Measurements from ENCODE around the gene MBTD1. TPM values are rescaled to one million over a fixed set of nuclear protein-coding genes. Genes with fewer than 3 reads are reported as not detected.

The MBTD1 gene
- total and polyA plus RNA-seq, 2 experiments from 2014 or later, result 19.1 to 63.9 TPM

DNA sequence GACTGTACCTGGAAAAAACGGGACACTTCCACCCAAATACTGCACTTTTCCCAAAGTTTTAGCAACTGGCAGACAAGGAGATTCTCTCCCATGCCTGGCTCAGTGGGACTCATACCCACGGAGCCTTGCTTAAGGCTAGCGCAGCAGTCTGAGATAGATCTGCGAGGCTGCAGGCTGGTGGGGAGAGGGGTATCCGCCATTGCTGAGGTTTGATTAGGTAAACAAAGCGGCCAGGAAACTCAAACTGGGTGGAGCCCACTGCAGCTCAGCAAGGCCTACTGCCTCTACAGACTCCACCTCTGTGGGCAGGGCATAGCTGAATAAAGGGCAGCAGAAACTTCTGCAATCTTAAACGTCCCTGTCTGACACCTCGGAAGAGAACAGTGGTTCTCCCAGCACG, 45.3 kb upstream of the MBTD1 start:
- Mint-ChIP-seq H3K4me3 (no peak overlapping the region), H3K9me3 (peaks cover 62% of the 10 kb centered on the region), H3K36me3 (ENCODE audit: low read depth) (peaks cover 40% of the 10 kb centered on the region), H3K27ac (no peak overlapping the region), H3K4me1 (peaks cover 21% of the 10 kb centered on the region), H3K27me3 (ENCODE audit: insufficient read depth, low read depth, poor library complexity) (peaks cover 6% of the 10 kb centered on the region)
- Histone ChIP-seq H3K36me3 (ENCODE audit: insufficient read depth) (no peaks in the 10 kb centered on the region; the same call in 1 of the 2 replicates), H4K20me1 (replicated peaks; ENCODE audit: insufficient read depth) (no peaks in the 10 kb centered on the region), H3K79me2 (replicated peaks; ENCODE audit: insufficient read depth) (no peaks in the 10 kb centered on the region), H3K4me3 (no peak overlapping the region), H3K4me2 (no peak overlapping the region), H3F3A (replicated peaks; ENCODE audit: low read depth) (no peaks in the 10 kb centered on the region), H3K9me2 (ENCODE audit: insufficient read depth) (0 out of 2 replicates have a peak, but pooled peaks cover 6% of the 10 kb centered on the region), H3K27ac (ENCODE audit: low read depth) (no peak overlapping the region), H2AFZ (no peak overlapping the region), H3K4me1 (ENCODE audit: insufficient read depth) (peaks cover 31% of the 10 kb centered on the region), H3K27me3 (ENCODE audit: insufficient read depth) (no peaks in the 10 kb centered on the region)
- ATAC-seq (no peak), DNase-seq (ENCODE audit: low spot score) (no peak)
- TF ChIP-seq, protein P1, sequence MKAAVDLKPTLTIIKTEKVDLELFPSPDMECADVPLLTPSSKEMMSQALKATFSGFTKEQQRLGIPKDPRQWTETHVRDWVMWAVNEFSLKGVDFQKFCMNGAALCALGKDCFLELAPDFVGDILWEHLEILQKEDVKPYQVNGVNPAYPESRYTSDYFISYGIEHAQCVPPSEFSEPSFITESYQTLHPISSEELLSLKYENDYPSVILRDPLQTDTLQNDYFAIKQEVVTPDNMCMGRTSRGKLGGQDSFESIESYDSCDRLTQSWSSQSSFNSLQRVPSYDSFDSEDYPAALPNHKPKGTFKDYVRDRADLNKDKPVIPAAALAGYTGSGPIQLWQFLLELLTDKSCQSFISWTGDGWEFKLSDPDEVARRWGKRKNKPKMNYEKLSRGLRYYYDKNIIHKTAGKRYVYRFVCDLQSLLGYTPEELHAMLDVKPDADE (IDR thresholded peaks at IDR 0.05), result no peak
- TF ChIP-seq, protein P2, sequence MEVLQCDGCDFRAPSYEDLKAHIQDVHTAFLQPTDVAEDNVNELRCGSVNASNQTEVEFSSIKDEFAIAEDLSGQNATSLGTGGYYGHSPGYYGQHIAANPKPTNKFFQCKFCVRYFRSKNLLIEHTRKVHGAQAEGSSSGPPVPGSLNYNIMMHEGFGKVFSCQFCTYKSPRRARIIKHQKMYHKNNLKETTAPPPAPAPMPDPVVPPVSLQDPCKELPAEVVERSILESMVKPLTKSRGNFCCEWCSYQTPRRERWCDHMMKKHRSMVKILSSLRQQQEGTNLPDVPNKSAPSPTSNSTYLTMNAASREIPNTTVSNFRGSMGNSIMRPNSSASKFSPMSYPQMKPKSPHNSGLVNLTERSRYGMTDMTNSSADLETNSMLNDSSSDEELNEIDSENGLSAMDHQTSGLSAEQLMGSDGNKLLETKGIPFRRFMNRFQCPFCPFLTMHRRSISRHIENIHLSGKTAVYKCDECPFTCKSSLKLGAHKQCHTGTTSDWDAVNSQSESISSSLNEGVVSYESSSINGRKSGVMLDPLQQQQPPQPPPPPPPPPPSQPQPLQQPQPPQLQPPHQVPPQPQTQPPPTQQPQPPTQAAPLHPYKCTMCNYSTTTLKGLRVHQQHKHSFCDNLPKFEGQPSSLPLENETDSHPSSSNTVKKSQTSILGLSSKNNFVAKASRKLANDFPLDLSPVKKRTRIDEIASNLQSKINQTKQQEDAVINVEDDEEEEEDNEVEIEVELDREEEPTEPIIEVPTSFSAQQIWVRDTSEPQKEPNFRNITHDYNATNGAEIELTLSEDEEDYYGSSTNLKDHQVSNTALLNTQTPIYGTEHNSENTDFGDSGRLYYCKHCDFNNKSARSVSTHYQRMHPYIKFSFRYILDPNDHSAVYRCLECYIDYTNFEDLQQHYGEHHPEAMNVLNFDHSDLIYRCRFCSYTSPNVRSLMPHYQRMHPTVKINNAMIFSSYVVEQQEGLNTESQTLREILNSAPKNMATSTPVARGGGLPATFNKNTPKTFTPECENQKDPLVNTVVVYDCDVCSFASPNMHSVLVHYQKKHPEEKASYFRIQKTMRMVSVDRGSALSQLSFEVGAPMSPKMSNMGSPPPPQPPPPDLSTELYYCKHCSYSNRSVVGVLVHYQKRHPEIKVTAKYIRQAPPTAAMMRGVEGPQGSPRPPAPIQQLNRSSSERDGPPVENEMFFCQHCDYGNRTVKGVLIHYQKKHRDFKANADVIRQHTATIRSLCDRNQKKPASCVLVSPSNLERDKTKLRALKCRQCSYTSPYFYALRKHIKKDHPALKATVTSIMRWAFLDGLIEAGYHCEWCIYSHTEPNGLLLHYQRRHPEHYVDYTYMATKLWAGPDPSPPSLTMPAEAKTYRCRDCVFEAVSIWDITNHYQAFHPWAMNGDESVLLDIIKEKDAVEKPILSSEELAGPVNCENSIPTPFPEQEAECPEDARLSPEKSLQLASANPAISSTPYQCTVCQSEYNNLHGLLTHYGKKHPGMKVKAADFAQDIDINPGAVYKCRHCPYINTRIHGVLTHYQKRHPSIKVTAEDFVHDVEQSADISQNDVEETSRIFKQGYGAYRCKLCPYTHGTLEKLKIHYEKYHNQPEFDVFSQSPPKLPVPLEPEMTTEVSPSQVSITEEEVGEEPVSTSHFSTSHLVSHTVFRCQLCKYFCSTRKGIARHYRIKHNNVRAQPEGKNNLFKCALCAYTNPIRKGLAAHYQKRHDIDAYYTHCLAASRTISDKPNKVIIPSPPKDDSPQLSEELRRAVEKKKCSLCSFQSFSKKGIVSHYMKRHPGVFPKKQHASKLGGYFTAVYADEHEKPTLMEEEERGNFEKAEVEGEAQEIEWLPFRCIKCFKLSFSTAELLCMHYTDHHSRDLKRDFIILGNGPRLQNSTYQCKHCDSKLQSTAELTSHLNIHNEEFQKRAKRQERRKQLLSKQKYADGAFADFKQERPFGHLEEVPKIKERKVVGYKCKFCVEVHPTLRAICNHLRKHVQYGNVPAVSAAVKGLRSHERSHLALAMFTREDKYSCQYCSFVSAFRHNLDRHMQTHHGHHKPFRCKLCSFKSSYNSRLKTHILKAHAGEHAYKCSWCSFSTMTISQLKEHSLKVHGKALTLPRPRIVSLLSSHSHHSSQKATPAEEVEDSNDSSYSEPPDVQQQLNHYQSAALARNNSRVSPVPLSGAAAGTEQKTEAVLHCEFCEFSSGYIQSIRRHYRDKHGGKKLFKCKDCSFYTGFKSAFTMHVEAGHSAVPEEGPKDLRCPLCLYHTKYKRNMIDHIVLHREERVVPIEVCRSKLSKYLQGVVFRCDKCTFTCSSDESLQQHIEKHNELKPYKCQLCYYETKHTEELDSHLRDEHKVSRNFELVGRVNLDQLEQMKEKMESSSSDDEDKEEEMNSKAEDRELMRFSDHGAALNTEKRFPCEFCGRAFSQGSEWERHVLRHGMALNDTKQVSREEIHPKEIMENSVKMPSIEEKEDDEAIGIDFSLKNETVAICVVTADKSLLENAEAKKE (CRISPR knock-in tag; IDR thresholded peaks at IDR 0.05), result no peak
- TF ChIP-seq JUNB (IDR thresholded peaks at IDR 0.05; ENCODE audit: unreplicated experiment), result no peak
- TF ChIP-seq POLR2AphosphoS5 (IDR thresholded peaks at IDR 0.05; ENCODE audit: low read depth), result no peak
- TF ChIP-seq CTCF (conservative IDR thresholded peaks at IDR 0.05; ENCODE audit: low read depth in 2 of 2), result no peak
- TF ChIP-seq, protein P3, sequence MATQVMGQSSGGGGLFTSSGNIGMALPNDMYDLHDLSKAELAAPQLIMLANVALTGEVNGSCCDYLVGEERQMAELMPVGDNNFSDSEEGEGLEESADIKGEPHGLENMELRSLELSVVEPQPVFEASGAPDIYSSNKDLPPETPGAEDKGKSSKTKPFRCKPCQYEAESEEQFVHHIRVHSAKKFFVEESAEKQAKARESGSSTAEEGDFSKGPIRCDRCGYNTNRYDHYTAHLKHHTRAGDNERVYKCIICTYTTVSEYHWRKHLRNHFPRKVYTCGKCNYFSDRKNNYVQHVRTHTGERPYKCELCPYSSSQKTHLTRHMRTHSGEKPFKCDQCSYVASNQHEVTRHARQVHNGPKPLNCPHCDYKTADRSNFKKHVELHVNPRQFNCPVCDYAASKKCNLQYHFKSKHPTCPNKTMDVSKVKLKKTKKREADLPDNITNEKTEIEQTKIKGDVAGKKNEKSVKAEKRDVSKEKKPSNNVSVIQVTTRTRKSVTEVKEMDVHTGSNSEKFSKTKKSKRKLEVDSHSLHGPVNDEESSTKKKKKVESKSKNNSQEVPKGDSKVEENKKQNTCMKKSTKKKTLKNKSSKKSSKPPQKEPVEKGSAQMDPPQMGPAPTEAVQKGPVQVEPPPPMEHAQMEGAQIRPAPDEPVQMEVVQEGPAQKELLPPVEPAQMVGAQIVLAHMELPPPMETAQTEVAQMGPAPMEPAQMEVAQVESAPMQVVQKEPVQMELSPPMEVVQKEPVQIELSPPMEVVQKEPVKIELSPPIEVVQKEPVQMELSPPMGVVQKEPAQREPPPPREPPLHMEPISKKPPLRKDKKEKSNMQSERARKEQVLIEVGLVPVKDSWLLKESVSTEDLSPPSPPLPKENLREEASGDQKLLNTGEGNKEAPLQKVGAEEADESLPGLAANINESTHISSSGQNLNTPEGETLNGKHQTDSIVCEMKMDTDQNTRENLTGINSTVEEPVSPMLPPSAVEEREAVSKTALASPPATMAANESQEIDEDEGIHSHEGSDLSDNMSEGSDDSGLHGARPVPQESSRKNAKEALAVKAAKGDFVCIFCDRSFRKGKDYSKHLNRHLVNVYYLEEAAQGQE (IDR thresholded peaks at IDR 0.05; ENCODE audit: unreplicated experiment), result no peak
- no peak for TF ChIP-seq NANOG (IDR thresholded peaks at IDR 0.05; ENCODE audit: borderline replicate concordance)
- TF ChIP-seq STAT1 (IDR thresholded peaks at IDR 0.05; ENCODE audit: unreplicated experiment), result no peak
- no peak for TF ChIP-seq EZH2 (IDR thresholded peaks at IDR 0.05; ENCODE audit: low read depth, unreplicated experiment)
- no peak for TF ChIP-seq ZNF114 (CRISPR knock-in tag; IDR thresholded peaks at IDR 0.05)
- no peak for TF ChIP-seq ZNF331 (CRISPR knock-in tag; IDR thresholded peaks at IDR 0.05; ENCODE audit: low read depth)
- no peak for TF ChIP-seq EZH2phosphoT487 (IDR thresholded peaks at IDR 0.05; ENCODE audit: unreplicated experiment)
- no peak for TF ChIP-seq CREB1 (CRISPR knock-in tag; IDR thresholded peaks at IDR 0.05; ENCODE audit: low read depth)
